IPS-18c (cell line): ENCODE measurements around the gene TUT7.
A peak's percentile ranks its signal among the peaks of the same experiment; 100 is the strongest.
"Not testable (repeated sequence)": the region's sequence is repeated elsewhere in the genome, so short reads cannot be mapped to it uniquely, and the experiment has no call there.

Experiments used
- H3K4me3 ChIP-seq: 2 replicates; pipeline ENCODE4 v1.7.0; 2013; ENCODE audit warnings: low read depth, mild to moderate bottlenecking, low read length, moderate library complexity; ENCODE audit not compliant: insufficient read depth
- H3K9me3 ChIP-seq: one replicate; pipeline ENCODE4 v1.6.1; 2013; ENCODE audit warnings: mild to moderate bottlenecking, low read length, moderate library complexity; ENCODE audit not compliant: control insufficient read depth, insufficient read depth

The TUT7 gene

GRCh38 chr9:86324308-86324707 is 29.9 kb downstream of the TUT7 start:
- Histone ChIP-seq H3K9me3 (no peaks in the 10 kb centered on the region), H3K4me3 (no peak overlapping the region)

GRCh38 chr9:86322973-86323644 is 31.1 kb downstream of the TUT7 start:
- no peaks in the 10 kb centered on the region for H3K9me3 ChIP-seq

GRCh38 chr9:86321373-86321772 is 32.8 kb downstream of the TUT7 start:
- no peaks in the 10 kb centered on the region for H3K9me3 ChIP-seq
- no peak overlapping the region for H3K4me3 ChIP-seq

More at GRCh38 chr9:86322973-86323644, 31.1 kb downstream of the TUT7 start:
- no peak overlapping the region for H3K4me3 ChIP-seq

- no peak overlapping the region for H3K4me3 ChIP-seq
- no peaks in the 10 kb centered on the region for H3K9me3 ChIP-seq
Measured at GRCh38 chr9:86318187-86318586, 36.0 kb downstream of the TUT7 start.

GRCh38 chr9:86315078-86315477 is 39.1 kb downstream of the TUT7 start:
- H3K9me3 ChIP-seq, result no peaks in the 10 kb centered on the region
- no peak overlapping the region for H3K4me3 ChIP-seq

- H3K9me3 ChIP-seq, H3K4me3 ChIP-seq: not testable (repeated sequence)
Measured at GRCh38 chr9:86312959-86313358, 41.3 kb downstream of the TUT7 start.

GRCh38 chr9:86308687-86309086 is 45.5 kb downstream of the TUT7 start:
- no peak overlapping the region for H3K4me3 ChIP-seq
- no peaks in the 10 kb centered on the region for H3K9me3 ChIP-seq

GRCh38 chr9:86304236-86304730 is 49.9 kb downstream of the TUT7 start:
- Histone ChIP-seq H3K9me3 (no peaks in the 10 kb centered on the region), H3K4me3 (no peak overlapping the region)

- no peak overlapping the region for H3K4me3 ChIP-seq
- no peaks in the 10 kb centered on the region for H3K9me3 ChIP-seq
Measured at GRCh38 chr9:86303316-86303975, 50.8 kb downstream of the TUT7 start.

GRCh38 chr9:86301686-86302085 is 52.5 kb downstream of the TUT7 start:
- Histone ChIP-seq H3K9me3 (no peaks in the 10 kb centered on the region), H3K4me3 (no peak overlapping the region)

- Histone ChIP-seq H3K4me3 (no peak overlapping the region), H3K9me3 (no peaks in the 10 kb centered on the region)
Measured at GRCh38 chr9:86300701-86301100, 53.5 kb downstream of the TUT7 start.

- no peak overlapping the region for H3K4me3 ChIP-seq
- no peaks in the 10 kb centered on the region for H3K9me3 ChIP-seq
Measured at GRCh38 chr9:86298873-86299272, 55.3 kb downstream of the TUT7 start.

GRCh38 chr9:86290341-86290740 is 63.9 kb downstream of the TUT7 start:
- H3K4me3 ChIP-seq, H3K9me3 ChIP-seq: not testable (repeated sequence)

- H3K4me3 ChIP-seq, result no peak overlapping the region
- H3K9me3 ChIP-seq, result no peaks in the 10 kb centered on the region
Measured at GRCh38 chr9:86288499-86289198, 65.6 kb downstream of the TUT7 start.

GRCh38 chr9:86287013-86287412 is 67.2 kb downstream of the TUT7 start:
- Histone ChIP-seq H3K4me3 (no peak overlapping the region), H3K9me3 (no peaks in the 10 kb centered on the region)

- Histone ChIP-seq H3K4me3 (no peak overlapping the region), H3K9me3 (no peaks in the 10 kb centered on the region)
Measured at GRCh38 chr9:86286278-86286677, 67.9 kb downstream of the TUT7 start.

- Histone ChIP-seq H3K4me3 (no peak overlapping the region), H3K9me3 (no peaks in the 10 kb centered on the region)
Measured at GRCh38 chr9:86285261-86285660, 68.9 kb downstream of the TUT7 start.

GRCh38 chr9:86282979-86283535 is 71.2 kb downstream of the TUT7 start:
- H3K4me3 ChIP-seq, result peak overlapping the region; percentile 97
- no peaks in the 10 kb centered on the region for H3K9me3 ChIP-seq
